Gastroesophageal sphincter (tissue), 3 donors: ENCODE results near the gene PTDSS2.
"Not testable (repeated sequence)": the region's sequence is repeated elsewhere in the genome, so short reads cannot be mapped to it uniquely, and the experiment has no call there.

Experiments used
- CTCF ChIP-seq, 4 experiments: fragments of 200-600 bp in 2 of 4; fragments of 450-650 bp in 2 of 4; sonication (generic) in 1 of 4; IDR thresholded peaks; one replicate each; pipeline ENCODE4 v1.5.1; 2017 to 2019; ENCODE audit warnings: antibody characterized with exemption in 4 of 4, mild to moderate bottlenecking in 2 of 4, moderate library complexity in 2 of 4
- EP300 ChIP-seq: sonication (generic); formaldehyde crosslinking; IDR thresholded peaks from one replicate; pipeline ENCODE4 v1.6.1; 2017; ENCODE audit warnings: antibody characterized with exemption, mild to moderate bottlenecking
- POLR2A ChIP-seq, 2 donors: fragments of 450-650 bp; IDR thresholded peaks; one replicate each; pipeline ENCODE4 v1.6.1; 2017; ENCODE audit warnings: antibody characterized with exemption in 2 of 2, mild to moderate bottlenecking in 2 of 2, moderate library complexity in 1 of 2
- POLR2AphosphoS5 ChIP-seq: sonication (generic); formaldehyde crosslinking; IDR thresholded peaks from one replicate; pipeline ENCODE4 v1.6.1; 2017; ENCODE audit warnings: antibody characterized with exemption

GRCh38 chr11:469026-469683 is 19.1 kb downstream of the PTDSS2 start:
- not testable (repeated sequence) for TF ChIP-seq CTCF (IDR thresholded peaks at IDR 0.05); POLR2A (IDR thresholded peaks at IDR 0.05); POLR2AphosphoS5; EP300
